Uterus (tissue), 4 donors: ENCODE measurements around the gene SLC39A10. TPM values are rescaled to one million over a fixed set of nuclear protein-coding genes. Genes with fewer than 3 reads are reported as not detected.

Experiments
- DNase-seq, 2 donors: peaks; one replicate each; pipeline ENCODE4 v3.0.0-alpha.2; 2019 to 2020
- H3K27ac ChIP-seq, 2 donors: fragments of 200-600 bp; sonication (generic); 1 replicate in 1 of 2; 2 replicates in 1 of 2; pipeline ENCODE4 v1.5.1; 2016 to 2018
- H3K27me3 ChIP-seq, 2 donors: fragments of 200-600 bp; sonication (generic); one replicate each; pipeline ENCODE4 v1.5.1; 2018 to 2019; ENCODE audit warnings: control low read depth in 1 of 2
- H3K36me3 ChIP-seq, 2 donors: fragments of 200-600 bp; sonication (generic); one replicate each; pipeline ENCODE4 v1.5.1; 2019; ENCODE audit warnings: control low read depth in 1 of 2
- H3K4me1 ChIP-seq, 2 donors: fragments of 200-600 bp; sonication (generic); one replicate each; pipeline ENCODE4 v1.5.1; 2018 to 2019; ENCODE audit warnings: control low read depth in 1 of 2
- H3K4me3 ChIP-seq, 2 donors: fragments of 200-600 bp; sonication (generic); 1 replicate in 1 of 2; 2 replicates in 1 of 2; pipeline ENCODE4 v1.5.1; 2018 to 2019; ENCODE audit warnings: mild to moderate bottlenecking in 1 of 2
- H3K9me3 ChIP-seq, 2 donors: fragments of 200-600 bp; sonication (generic); one replicate each; pipeline ENCODE4 v1.5.1; 2019; ENCODE audit warnings: control low read depth in 1 of 2
- CTCF ChIP-seq, 4 experiments: fragments of 200-600 bp in 2 of 4; fragments of 450-650 bp in 2 of 4; sonication (generic) in 2 of 4; IDR thresholded peaks; one replicate each; pipeline ENCODE4 v1.5.1; 2016 to 2019; ENCODE audit warnings: antibody characterized with exemption in 4 of 4, mild to moderate bottlenecking in 2 of 4, moderate library complexity in 1 of 4
- POLR2A ChIP-seq, 2 donors: fragments of 450-650 bp; IDR thresholded peaks; one replicate each; pipeline ENCODE4 v1.6.1; 2016; ENCODE audit warnings: antibody characterized with exemption in 2 of 2, mild to moderate bottlenecking in 1 of 2, moderate library complexity in 1 of 2
- intact Hi-C: fragments of 100-400 bp; cut with DNase I; formaldehyde crosslinking; loops from one replicate; pipeline ENCODE4 v1.15.1; 2023; ENCODE audit warnings: low total_unique reads
- total RNA-seq, 4 donors: library from RNA; depleted of rRNA in 3 of 4; stranded (reverse); fragments of >200 nt in 3 of 4; gene quantifications; one replicate each; pipeline versions ENCODE4 v1.1.0 to v1.2.4, GENCODE V29; 2014 to 2023
- donor health status: DM: yes; HTN: yes; CAD: no.

Gene SLC39A10
- total RNA-seq, 4 donors from 2014 or later: 13.1 to 93.5 (median 31.4) TPM

GRCh38 chr2:195613922-195614321 is 43.1 kb upstream of the SLC39A10 start:
- Histone ChIP-seq H3K27me3 (no peaks in the 10 kb centered on the region), H3K4me1 (no peaks in the 10 kb centered on the region), H3K27ac (peak overlapping the region; percentile 53 to 59), H3K4me3 (no peak overlapping the region), H3K36me3 (no peaks in the 10 kb centered on the region), H3K9me3 (no peaks in the 10 kb centered on the region)
- no peak for TF ChIP-seq POLR2A (IDR thresholded peaks at IDR 0.05)
- TF ChIP-seq CTCF (IDR thresholded peaks at IDR 0.05): no peak
- intact Hi-C loops: no loop called here
- no peak for DNase-seq

- H3K4me3 ChIP-seq: no peak overlapping the region
- TF ChIP-seq POLR2A (IDR thresholded peaks at IDR 0.05) (no peak), CTCF (IDR thresholded peaks at IDR 0.05) (no peak)
- intact Hi-C loops: no loop called here
- no peaks in the 10 kb centered on the region for H3K36me3 ChIP-seq
- H3K4me1 ChIP-seq: no peaks in the 10 kb centered on the region
- no peaks in the 10 kb centered on the region for H3K27me3 ChIP-seq
- H3K27ac ChIP-seq: no peak overlapping the region
- DNase-seq: no peak
- H3K9me3 ChIP-seq: no peaks in the 10 kb centered on the region
Observed at GRCh38 chr2:195619590-195619989, 37.4 kb upstream of the SLC39A10 start.

- TF ChIP-seq CTCF (IDR thresholded peaks at IDR 0.05) (no peak), POLR2A (IDR thresholded peaks at IDR 0.05) (no peak)
- intact Hi-C loops: no loop called here
- Histone ChIP-seq H3K9me3 (no peaks in the 10 kb centered on the region), H3K36me3 (no peaks in the 10 kb centered on the region), H3K4me1 (no peaks in the 10 kb centered on the region), H3K4me3 (no peak overlapping the region), H3K27me3 (no peaks in the 10 kb centered on the region), H3K27ac (no peak overlapping the region)
- no peak for DNase-seq
Observed at GRCh38 chr2:195620501-195620900, 36.5 kb upstream of the SLC39A10 start.

GRCh38 chr2:195622966-195623365 is 34.1 kb upstream of the SLC39A10 start:
- Histone ChIP-seq H3K4me1 (no peaks in the 10 kb centered on the region), H3K27ac (no peak overlapping the region), H3K36me3 (no peaks in the 10 kb centered on the region), H3K27me3 (no peaks in the 10 kb centered on the region), H3K9me3 (no peaks in the 10 kb centered on the region), H3K4me3 (no peak overlapping the region)
- intact Hi-C loops: no loop called here
- no peak for DNase-seq
- TF ChIP-seq POLR2A (IDR thresholded peaks at IDR 0.05) (no peak), CTCF (IDR thresholded peaks at IDR 0.05) (no peak)

GRCh38 chr2:195626507-195626906 is 30.5 kb upstream of the SLC39A10 start:
- Histone ChIP-seq H3K4me1 (no peaks in the 10 kb centered on the region), H3K36me3 (no peaks in the 10 kb centered on the region), H3K27ac (no peak overlapping the region), H3K9me3 (no peaks in the 10 kb centered on the region), H3K27me3 (no peaks in the 10 kb centered on the region), H3K4me3 (no peak overlapping the region)
- TF ChIP-seq POLR2A (IDR thresholded peaks at IDR 0.05): no peak
- no peak for TF ChIP-seq CTCF (IDR thresholded peaks at IDR 0.05)
- intact Hi-C loops: no loop called here
- no peak for DNase-seq
